NB4 (cell line): ENCODE data around the gene TMEM176B.

Source experiments
- POLR2A ChIP-seq: IDR thresholded peaks from 2 replicates; pipeline ENCODE4 v1.6.1; 2011; ENCODE audit warnings: mild to moderate bottlenecking; ENCODE audit not compliant: insufficient read length; ENCODE audit errors: extremely low read depth
- TF ChIP-seq, protein P1 (sequence below): IDR thresholded peaks from one replicate; pipeline ENCODE4 v1.5.1; 2012; ENCODE audit warnings: low read depth, low read length

GRCh38 chr7:150823043-150823442 lies 22.9 kb upstream of the TMEM176B start:
- TF ChIP-seq, protein P1, sequence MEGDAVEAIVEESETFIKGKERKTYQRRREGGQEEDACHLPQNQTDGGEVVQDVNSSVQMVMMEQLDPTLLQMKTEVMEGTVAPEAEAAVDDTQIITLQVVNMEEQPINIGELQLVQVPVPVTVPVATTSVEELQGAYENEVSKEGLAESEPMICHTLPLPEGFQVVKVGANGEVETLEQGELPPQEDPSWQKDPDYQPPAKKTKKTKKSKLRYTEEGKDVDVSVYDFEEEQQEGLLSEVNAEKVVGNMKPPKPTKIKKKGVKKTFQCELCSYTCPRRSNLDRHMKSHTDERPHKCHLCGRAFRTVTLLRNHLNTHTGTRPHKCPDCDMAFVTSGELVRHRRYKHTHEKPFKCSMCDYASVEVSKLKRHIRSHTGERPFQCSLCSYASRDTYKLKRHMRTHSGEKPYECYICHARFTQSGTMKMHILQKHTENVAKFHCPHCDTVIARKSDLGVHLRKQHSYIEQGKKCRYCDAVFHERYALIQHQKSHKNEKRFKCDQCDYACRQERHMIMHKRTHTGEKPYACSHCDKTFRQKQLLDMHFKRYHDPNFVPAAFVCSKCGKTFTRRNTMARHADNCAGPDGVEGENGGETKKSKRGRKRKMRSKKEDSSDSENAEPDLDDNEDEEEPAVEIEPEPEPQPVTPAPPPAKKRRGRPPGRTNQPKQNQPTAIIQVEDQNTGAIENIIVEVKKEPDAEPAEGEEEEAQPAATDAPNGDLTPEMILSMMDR, result no peak
- TF ChIP-seq POLR2A, result no peak
